ENCODE results near the gene TIGIT.

The TIGIT gene

GRCh38 chr3:114299941-114300624 lies 6.3 kb downstream of the TIGIT start:
- no peak overlapping the region for H2BK15ac ChIP-seq (ENCODE audit: low read depth, poor library complexity, severe bottlenecking)
- H2AK5ac ChIP-seq (ENCODE audit: low read length, severe bottlenecking) = no peak overlapping the region
- no peak overlapping the region for H3K4ac ChIP-seq (ENCODE audit: low read depth in 1 of 2, low read length in 2 of 2)
- H2BK12ac ChIP-seq (ENCODE audit: low read length in 2 of 2) = no peak overlapping the region
- H3K27ac ChIP-seq (ENCODE audit: low read length, poor library complexity, severe bottlenecking) = no peak overlapping the region
- no peaks in the 10 kb centered on the region for H3K79me1 ChIP-seq (replicated peaks; ENCODE audit: low read length, poor library complexity, severe bottlenecking)
- H3K9ac ChIP-seq (ENCODE audit: low read length) = no peak overlapping the region
- H3K4me3 ChIP-seq (ENCODE audit: insufficient read depth in 1 of 2, low read depth in 1 of 2, low read length in 2 of 2) = no peak overlapping the region
- H3K23ac ChIP-seq (ENCODE audit: low read length in 2 of 2) = no peak overlapping the region
- no peak overlapping the region for H3K14ac ChIP-seq (ENCODE audit: low read length in 2 of 2)
- H2AFZ ChIP-seq (ENCODE audit: low read depth, low read length) = no peak overlapping the region
- peaks cover 7 to 20% of the 10 kb centered on the region in 2 experiments for H3K27me3 ChIP-seq (ENCODE audit: control insufficient read depth in 1 of 2, insufficient read depth in 1 of 2, low read length in 2 of 2)
- no peaks in the 10 kb centered on the region for H3K4me1 ChIP-seq (ENCODE audit: control insufficient read depth, insufficient read depth, low read depth, low read length)
- no peak overlapping the region for H2BK120ac ChIP-seq (ENCODE audit: low read depth, low read length)
- no peak overlapping the region for H4K8ac ChIP-seq (ENCODE audit: low read length)
- no peak for DNase-seq
- 92% methylated on average over 4 of the region's 5 CpGs for WGBS
- no peak overlapping the region for H3K18ac ChIP-seq (ENCODE audit: low read depth in 1 of 2, low read length in 2 of 2)
- no peaks in the 10 kb centered on the region for H3K36me3 ChIP-seq (ENCODE audit: control insufficient read depth in 1 of 2, insufficient read depth in 2 of 2, low read depth in 1 of 2, low read length in 2 of 2)
- H2BK5ac ChIP-seq (ENCODE audit: low read depth, low read length, poor library complexity, severe bottlenecking) = no peak overlapping the region
- no peaks in the 10 kb centered on the region for H3K9me3 ChIP-seq (ENCODE audit: control insufficient read depth, low read length)
- no peak overlapping the region for H3K4me2 ChIP-seq (ENCODE audit: low read length, poor library complexity, severe bottlenecking)
- H4K91ac ChIP-seq (ENCODE audit: low read length) = no peak overlapping the region

GRCh38 chr3:114307222-114307830 lies 13.5 kb downstream of the TIGIT start:
- Histone ChIP-seq H3K4ac (ENCODE audit: low read depth in 1 of 2, low read length in 2 of 2) (no peak overlapping the region), H2BK15ac (ENCODE audit: low read depth, poor library complexity, severe bottlenecking) (no peak overlapping the region), H3K4me2 (ENCODE audit: low read length, poor library complexity, severe bottlenecking) (no peak overlapping the region), H3K4me1 (ENCODE audit: control insufficient read depth, insufficient read depth, low read depth, low read length) (peaks cover 2% of the 10 kb centered on the region), H3K9me3 (ENCODE audit: control insufficient read depth, low read length) (no peaks in the 10 kb centered on the region), H4K8ac (ENCODE audit: low read length) (no peak overlapping the region), H2AFZ (ENCODE audit: low read depth, low read length) (no peak overlapping the region), H3K23ac (ENCODE audit: low read length in 2 of 2) (no peak overlapping the region), H3K14ac (ENCODE audit: low read length in 2 of 2) (no peak overlapping the region), H2BK5ac (ENCODE audit: low read depth, low read length, poor library complexity, severe bottlenecking) (no peak overlapping the region), H2BK120ac (ENCODE audit: low read depth, low read length) (no peak overlapping the region), H3K4me3 (ENCODE audit: insufficient read depth in 1 of 2, low read depth in 1 of 2, low read length in 2 of 2) (no peak overlapping the region), H3K27me3 (ENCODE audit: control insufficient read depth in 1 of 2, insufficient read depth in 1 of 2, low read length in 2 of 2) (peaks cover 5 to 9% of the 10 kb centered on the region in 2 experiments), H2AK5ac (ENCODE audit: low read length, severe bottlenecking) (no peak overlapping the region), H2BK12ac (ENCODE audit: low read length in 2 of 2) (no peak overlapping the region), H3K27ac (ENCODE audit: low read length, poor library complexity, severe bottlenecking) (no peak overlapping the region), H4K91ac (ENCODE audit: low read length) (no peak overlapping the region), H3K9ac (ENCODE audit: low read length) (no peak overlapping the region), H3K79me1 (replicated peaks; ENCODE audit: low read length, poor library complexity, severe bottlenecking) (no peaks in the 10 kb centered on the region), H3K36me3 (ENCODE audit: control insufficient read depth in 1 of 2, insufficient read depth in 2 of 2, low read depth in 1 of 2, low read length in 2 of 2) (no peaks in the 10 kb centered on the region), H3K18ac (ENCODE audit: low read depth in 1 of 2, low read length in 2 of 2) (no peak overlapping the region)
- WGBS = 87% methylated on average over 8 of the region's 8 CpGs
- DNase-seq = no peak

GRCh38 chr3:114307832-114308231 lies 14.0 kb downstream of the TIGIT start:
- Histone ChIP-seq H3K23ac (ENCODE audit: low read length in 2 of 2) (no peak overlapping the region), H2BK120ac (ENCODE audit: low read depth, low read length) (no peak overlapping the region), H3K79me1 (replicated peaks; ENCODE audit: low read length, poor library complexity, severe bottlenecking) (no peaks in the 10 kb centered on the region), H3K14ac (ENCODE audit: low read length in 2 of 2) (no peak overlapping the region), H3K18ac (ENCODE audit: low read depth in 1 of 2, low read length in 2 of 2) (no peak overlapping the region), H2BK5ac (ENCODE audit: low read depth, low read length, poor library complexity, severe bottlenecking) (no peak overlapping the region), H3K4me2 (ENCODE audit: low read length, poor library complexity, severe bottlenecking) (no peak overlapping the region), H3K27ac (ENCODE audit: low read length, poor library complexity, severe bottlenecking) (no peak overlapping the region), H2AK5ac (ENCODE audit: low read length, severe bottlenecking) (no peak overlapping the region), H3K36me3 (ENCODE audit: control insufficient read depth in 1 of 2, insufficient read depth in 2 of 2, low read depth in 1 of 2, low read length in 2 of 2) (no peaks in the 10 kb centered on the region), H2BK12ac (ENCODE audit: low read length in 2 of 2) (no peak overlapping the region), H2BK15ac (ENCODE audit: low read depth, poor library complexity, severe bottlenecking) (no peak overlapping the region), H3K9me3 (ENCODE audit: control insufficient read depth, low read length) (no peaks in the 10 kb centered on the region), H4K8ac (ENCODE audit: low read length) (no peak overlapping the region), H3K4ac (ENCODE audit: low read depth in 1 of 2, low read length in 2 of 2) (no peak overlapping the region), H2AFZ (ENCODE audit: low read depth, low read length) (no peak overlapping the region), H3K9ac (ENCODE audit: low read length) (no peak overlapping the region), H3K27me3 (ENCODE audit: control insufficient read depth in 1 of 2, insufficient read depth in 1 of 2, low read length in 2 of 2) (peaks cover 0 to 8% of the 10 kb centered on the region in 2 experiments), H3K4me3 (ENCODE audit: insufficient read depth in 1 of 2, low read depth in 1 of 2, low read length in 2 of 2) (no peak overlapping the region), H4K91ac (ENCODE audit: low read length) (no peak overlapping the region), H3K4me1 (ENCODE audit: control insufficient read depth, insufficient read depth, low read depth, low read length) (peaks cover 2% of the 10 kb centered on the region)
- no peak for DNase-seq
- WGBS = 78% methylated on average over 3 of the region's 3 CpGs

- no peak overlapping the region for H3K27ac ChIP-seq (ENCODE audit: low read length, poor library complexity, severe bottlenecking)
- no peak overlapping the region for H3K4me2 ChIP-seq (ENCODE audit: low read length, poor library complexity, severe bottlenecking)
- H2BK15ac ChIP-seq (ENCODE audit: low read depth, poor library complexity, severe bottlenecking) = no peak overlapping the region
- H3K9ac ChIP-seq (ENCODE audit: low read length) = no peak overlapping the region
- no peak overlapping the region for H2BK120ac ChIP-seq (ENCODE audit: low read depth, low read length)
- no peak overlapping the region for H2BK5ac ChIP-seq (ENCODE audit: low read depth, low read length, poor library complexity, severe bottlenecking)
- no peaks in the 10 kb centered on the region for H3K36me3 ChIP-seq (ENCODE audit: control insufficient read depth in 1 of 2, insufficient read depth in 2 of 2, low read depth in 1 of 2, low read length in 2 of 2)
- H3K23ac ChIP-seq (ENCODE audit: low read length in 2 of 2) = no peak overlapping the region
- peaks cover 0 to 8% of the 10 kb centered on the region in 2 experiments for H3K27me3 ChIP-seq (ENCODE audit: control insufficient read depth in 1 of 2, insufficient read depth in 1 of 2, low read length in 2 of 2)
- no peak overlapping the region for H2AFZ ChIP-seq (ENCODE audit: low read depth, low read length)
- no peak overlapping the region for H3K14ac ChIP-seq (ENCODE audit: low read length in 2 of 2)
- DNase-seq = no peak
- no peaks in the 10 kb centered on the region for H3K79me1 ChIP-seq (replicated peaks; ENCODE audit: low read length, poor library complexity, severe bottlenecking)
- H3K4me1 ChIP-seq (ENCODE audit: control insufficient read depth, insufficient read depth, low read depth, low read length) = peaks cover 2% of the 10 kb centered on the region
- H3K9me3 ChIP-seq (ENCODE audit: control insufficient read depth, low read length) = no peaks in the 10 kb centered on the region
- H3K18ac ChIP-seq (ENCODE audit: low read depth in 1 of 2, low read length in 2 of 2) = no peak overlapping the region
- no peak overlapping the region for H2AK5ac ChIP-seq (ENCODE audit: low read length, severe bottlenecking)
- H3K4me3 ChIP-seq (ENCODE audit: insufficient read depth in 1 of 2, low read depth in 1 of 2, low read length in 2 of 2) = no peak overlapping the region
- H4K91ac ChIP-seq (ENCODE audit: low read length) = no peak overlapping the region
- 95% methylated on average over 1 of the region's 2 CpGs for WGBS
- no peak overlapping the region for H3K4ac ChIP-seq (ENCODE audit: low read depth in 1 of 2, low read length in 2 of 2)
- H2BK12ac ChIP-seq (ENCODE audit: low read length in 2 of 2) = no peak overlapping the region
- H4K8ac ChIP-seq (ENCODE audit: low read length) = no peak overlapping the region
Measured at GRCh38 chr3:114308377-114308776, 14.5 kb downstream of the TIGIT start.
